Measurements from ENCODE around the gene KPNB1. TPM values are rescaled to one million over a fixed set of nuclear protein-coding genes. Genes with fewer than 3 reads are reported as not detected.
A peak's percentile ranks its signal among the peaks of the same experiment; 100 is the strongest.

Gene KPNB1
- total RNA-seq, 2 experiments from 2014 or later, result 475 to 488 TPM

- H3K4me1 Mint-ChIP-seq (ENCODE audit: low read depth), result peaks cover 5% of the 10 kb centered on the region
- no peaks in the 10 kb centered on the region for H3K27me3 Mint-ChIP-seq
- CTCF ChIA-PET, result no interaction called here
- no peak overlapping the region for H3K4me3 Mint-ChIP-seq
- H3K9me3 Mint-ChIP-seq, result no peaks in the 10 kb centered on the region
- no peak for DNase-seq
- intact Hi-C loops (cut with micrococcal nuclease), result no loop called here
- H3K36me3 Mint-ChIP-seq, result peaks cover 2% of the 10 kb centered on the region
- H3K27ac Mint-ChIP-seq, result no peak overlapping the region
- POLR2A ChIA-PET, result no interaction called here
Observed at GRCh38 chr17:47640076-47640475, 9.6 kb upstream of the KPNB1 start.

DNA sequence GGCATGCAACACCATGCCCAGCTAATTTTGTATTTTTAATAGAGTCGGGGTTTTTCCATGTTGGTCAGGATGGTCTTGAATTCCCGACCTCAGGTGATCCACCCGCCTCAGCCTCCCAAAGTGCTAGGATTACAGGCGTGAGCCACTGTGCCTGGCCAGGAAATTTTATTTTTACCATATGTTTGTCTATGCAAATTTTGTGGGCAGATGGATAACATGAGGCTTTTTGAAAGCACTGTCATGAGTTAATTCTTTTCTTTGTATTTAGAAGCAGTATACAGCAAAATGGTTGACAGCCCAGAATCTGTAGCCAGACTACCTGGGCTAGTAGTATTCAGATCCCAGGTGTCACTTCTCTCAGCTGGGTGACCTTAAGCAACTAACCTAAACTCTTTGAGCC is 8.5 kb upstream of the KPNB1 start:
- Mint-ChIP-seq H3K27ac (no peak overlapping the region), H3K4me3 (no peak overlapping the region), H3K4me1 (ENCODE audit: low read depth) (peaks cover 5% of the 10 kb centered on the region), H3K27me3 (no peaks in the 10 kb centered on the region), H3K36me3 (peaks cover 2% of the 10 kb centered on the region), H3K9me3 (no peaks in the 10 kb centered on the region)
- ChIA-PET POLR2A (no interaction called here), CTCF (no interaction called here)
- intact Hi-C loops (cut with micrococcal nuclease), result no loop called here
- DNase-seq, result no peak

GRCh38 chr17:47643116-47643515 is 6.6 kb upstream of the KPNB1 start:
- ChIA-PET CTCF (interaction anchor here (2.5 kb wide), 1 partner anchor 27 kb away, joined by 11 read pairs; no protein-coding TSS in a partner anchor), POLR2A (interaction anchor here (0.6 to 0.7 kb wide), 2 partner anchors 9 to 39 kb away, joined by 3 to 7 read pairs; no protein-coding TSS in a partner anchor)
- Mint-ChIP-seq H3K4me1 (ENCODE audit: low read depth) (peaks cover 9% of the 10 kb centered on the region), H3K4me3 (no peak overlapping the region), H3K27me3 (no peaks in the 10 kb centered on the region), H3K9me3 (no peaks in the 10 kb centered on the region), H3K27ac (no peak overlapping the region), H3K36me3 (peaks cover 2% of the 10 kb centered on the region)
- intact Hi-C loops (cut with micrococcal nuclease), result no loop called here
- DNase-seq, result no peak

- no peak overlapping the region for H3K4me3 Mint-ChIP-seq
- POLR2A ChIA-PET, result no interaction called here
- intact Hi-C loops (cut with micrococcal nuclease), result no loop called here
- H3K27ac Mint-ChIP-seq, result no peak overlapping the region
- H3K36me3 Mint-ChIP-seq, result peaks cover 2% of the 10 kb centered on the region
- H3K9me3 Mint-ChIP-seq, result no peaks in the 10 kb centered on the region
- H3K27me3 Mint-ChIP-seq, result no peaks in the 10 kb centered on the region
- no peak for DNase-seq
- H3K4me1 Mint-ChIP-seq (ENCODE audit: low read depth), result peaks cover 14% of the 10 kb centered on the region
- CTCF ChIA-PET, result interaction anchor here (1.2 to 2.5 kb wide), 2 partner anchors 13 to 29 kb away, joined by 5 to 11 read pairs; no protein-coding TSS in a partner anchor
Observed at GRCh38 chr17:47644324-47644723, 5.4 kb upstream of the KPNB1 start.

DNA sequence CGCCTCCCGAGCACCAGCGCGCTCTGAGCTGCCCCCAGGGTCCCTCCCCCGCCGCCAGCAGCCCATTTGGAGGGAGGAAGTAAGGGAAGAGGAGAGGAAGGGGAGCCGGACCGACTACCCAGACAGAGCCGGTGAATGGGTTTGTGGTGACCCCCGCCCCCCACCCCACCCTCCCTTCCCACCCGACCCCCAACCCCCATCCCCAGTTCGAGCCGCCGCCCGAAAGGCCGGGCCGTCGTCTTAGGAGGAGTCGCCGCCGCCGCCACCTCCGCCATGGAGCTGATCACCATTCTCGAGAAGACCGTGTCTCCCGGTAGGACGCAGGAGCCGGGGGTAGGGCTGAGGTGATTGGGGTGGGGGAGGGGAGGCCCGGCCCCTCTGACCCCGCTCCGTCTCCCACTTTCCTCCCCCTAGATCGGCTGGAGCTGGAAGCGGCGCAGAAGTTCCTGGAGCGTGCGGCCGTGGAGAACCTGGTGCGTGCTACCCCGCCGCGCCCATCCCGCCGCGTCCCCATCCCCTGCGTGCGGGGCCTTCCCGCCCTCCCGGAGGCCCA is 329 bp downstream of the KPNB1 start:
- Mint-ChIP-seq H3K27me3 (no peaks in the 10 kb centered on the region), H3K4me1 (ENCODE audit: low read depth) (peaks cover 51% of the 10 kb centered on the region), H3K4me3 (peak overlapping the region; percentile 92), H3K9me3 (no peaks in the 10 kb centered on the region), H3K27ac (peak overlapping the region; percentile 98), H3K36me3 (peaks cover 43% of the 10 kb centered on the region)
- intact Hi-C loops (cut with micrococcal nuclease), result loop anchor here (1.0 to 5.0 kb wide), 9 partner anchors 10 to 320 kb away; partner anchors contain the start of gene TBKBP1
- ChIA-PET POLR2A (interaction anchor here (0.6 to 5.1 kb wide), 18 partner anchors 9 to 245 kb away, joined by 3 to 31 read pairs (median 4); partner anchors contain the start of gene TBX21), CTCF (interaction anchor here (1.0 to 2.3 kb wide), 7 partner anchors 14 to 140 kb away, joined by 3 to 17 read pairs (median 6); partner anchors contain the start of gene TBX21)
- DNase-seq, result no peak

DNA sequence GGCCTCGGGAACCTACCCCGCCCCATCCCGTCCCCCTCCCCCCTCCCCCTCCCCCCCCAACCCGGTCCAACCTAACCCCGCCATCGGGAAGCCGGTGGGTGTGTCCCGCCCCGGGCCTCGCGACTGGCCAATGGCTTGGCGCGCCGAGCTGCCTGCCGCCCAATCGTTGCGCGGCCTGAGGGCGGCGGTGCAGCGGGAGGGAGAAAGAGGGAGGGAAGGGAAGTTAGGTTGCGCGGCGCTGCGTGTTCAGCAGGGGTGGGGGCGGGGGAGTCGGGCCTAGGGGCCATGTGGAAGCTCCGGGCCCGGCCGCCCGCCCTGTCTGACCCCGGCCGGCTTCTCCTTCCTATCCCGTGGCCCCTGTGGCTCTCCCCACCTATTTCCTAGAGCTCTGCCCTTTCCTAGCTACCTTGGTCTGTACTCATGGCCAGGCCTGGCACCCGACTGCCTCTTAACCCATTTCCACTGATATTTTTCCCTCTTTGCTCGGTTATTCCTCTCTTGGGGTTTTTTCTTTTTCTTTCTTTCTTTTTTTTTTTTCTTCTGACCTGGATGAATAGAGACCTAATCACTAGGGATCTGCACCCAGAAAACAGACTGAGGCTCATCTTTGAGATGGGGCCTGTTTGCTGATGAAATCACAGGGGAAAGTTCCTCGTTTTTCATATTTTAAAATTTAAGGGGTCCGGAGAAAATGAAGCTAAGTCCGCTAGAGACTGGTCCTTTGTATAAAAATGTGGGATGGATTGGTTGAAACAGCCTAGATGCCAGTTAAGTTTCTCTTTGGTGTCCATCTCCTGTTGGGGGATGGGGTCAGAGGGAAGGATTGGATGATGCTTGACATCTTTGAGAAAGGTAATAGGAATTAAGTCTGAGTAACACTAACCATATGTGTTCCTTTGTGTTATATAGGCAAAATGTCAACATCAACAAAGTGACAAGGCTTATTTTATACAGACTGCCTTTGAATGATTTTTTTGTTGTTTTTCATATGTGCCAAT is 1.1 kb downstream of the KPNB1 start:
- H3K27ac Mint-ChIP-seq, result peak overlapping the region; percentile 98
- H3K27me3 Mint-ChIP-seq, result no peaks in the 10 kb centered on the region
- H3K36me3 Mint-ChIP-seq, result peaks cover 51% of the 10 kb centered on the region
- peaks cover 59% of the 10 kb centered on the region for H3K4me1 Mint-ChIP-seq (ENCODE audit: low read depth)
- H3K9me3 Mint-ChIP-seq, result no peaks in the 10 kb centered on the region
- DNase-seq, result peak; percentile 97
- ChIA-PET CTCF (interaction anchor here (0.7 to 2.3 kb wide), 5 partner anchors 13 to 82 kb away, joined by 3 to 17 read pairs (median 3); partner anchors contain the start of gene TBX21), POLR2A (interaction anchor here (0.8 to 5.1 kb wide), 12 partner anchors 8 to 158 kb away, joined by 3 to 31 read pairs (median 6); partner anchors contain the start of gene TBX21)
- intact Hi-C loops (cut with micrococcal nuclease), result no loop called here
- peak overlapping the region; percentile 85 for H3K4me3 Mint-ChIP-seq

- H3K27ac Mint-ChIP-seq, result peak overlapping the region; percentile 98
- no peak for DNase-seq
- H3K9me3 Mint-ChIP-seq, result no peaks in the 10 kb centered on the region
- peak overlapping the region; percentile 85 for H3K4me3 Mint-ChIP-seq
- intact Hi-C loops (cut with micrococcal nuclease), result no loop called here
- H3K4me1 Mint-ChIP-seq (ENCODE audit: low read depth), result peaks cover 68% of the 10 kb centered on the region
- H3K36me3 Mint-ChIP-seq, result peaks cover 58% of the 10 kb centered on the region
- ChIA-PET POLR2A (interaction anchor here (0.6 to 5.1 kb wide), 5 partner anchors 9 to 83 kb away, joined by 3 to 31 read pairs (median 9); partner anchors contain the start of gene TBX21), CTCF (interaction anchor here (1.0 to 4.8 kb wide), 3 partner anchors 12 to 81 kb away, joined by 3 to 38 read pairs (median 5); partner anchors contain the start of gene TBX21)
- no peaks in the 10 kb centered on the region for H3K27me3 Mint-ChIP-seq
Observed at GRCh38 chr17:47651704-47652103, 2.0 kb downstream of the KPNB1 start.

DNA sequence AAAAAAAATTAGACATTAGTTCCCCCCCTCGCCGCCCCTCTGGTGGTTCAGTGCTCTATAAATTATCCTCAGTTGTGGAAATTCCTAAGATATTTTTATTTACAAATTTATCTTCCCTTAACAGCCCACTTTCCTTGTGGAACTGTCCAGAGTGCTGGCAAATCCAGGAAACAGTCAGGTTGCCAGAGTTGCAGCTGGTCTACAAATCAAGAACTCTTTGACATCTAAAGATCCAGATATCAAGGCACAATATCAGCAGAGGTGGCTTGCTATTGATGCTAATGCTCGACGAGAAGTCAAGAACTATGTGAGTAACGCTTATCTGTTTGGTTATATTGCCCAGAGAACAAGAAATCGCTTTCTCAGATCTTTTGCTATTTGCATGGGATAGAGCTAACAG is 2.9 kb downstream of the KPNB1 start:
- POLR2A ChIA-PET, result interaction anchor here (5.1 kb wide), 1 partner anchor 12 kb away, joined by 31 read pairs; no protein-coding TSS in a partner anchor
- H3K4me1 Mint-ChIP-seq (ENCODE audit: low read depth), result peaks cover 71% of the 10 kb centered on the region
- CTCF ChIA-PET, result interaction anchor here (2.0 to 4.8 kb wide), 2 partner anchors 12 to 80 kb away, joined by 5 to 38 read pairs; partner anchors contain the start of gene TBX21
- H3K27ac Mint-ChIP-seq, result peak overlapping the region; percentile 71
- peaks cover 66% of the 10 kb centered on the region for H3K36me3 Mint-ChIP-seq
- H3K4me3 Mint-ChIP-seq, result peak overlapping the region; percentile 50
- intact Hi-C loops (cut with micrococcal nuclease), result no loop called here
- no peaks in the 10 kb centered on the region for H3K27me3 Mint-ChIP-seq
- no peak for DNase-seq
- no peaks in the 10 kb centered on the region for H3K9me3 Mint-ChIP-seq

DNA sequence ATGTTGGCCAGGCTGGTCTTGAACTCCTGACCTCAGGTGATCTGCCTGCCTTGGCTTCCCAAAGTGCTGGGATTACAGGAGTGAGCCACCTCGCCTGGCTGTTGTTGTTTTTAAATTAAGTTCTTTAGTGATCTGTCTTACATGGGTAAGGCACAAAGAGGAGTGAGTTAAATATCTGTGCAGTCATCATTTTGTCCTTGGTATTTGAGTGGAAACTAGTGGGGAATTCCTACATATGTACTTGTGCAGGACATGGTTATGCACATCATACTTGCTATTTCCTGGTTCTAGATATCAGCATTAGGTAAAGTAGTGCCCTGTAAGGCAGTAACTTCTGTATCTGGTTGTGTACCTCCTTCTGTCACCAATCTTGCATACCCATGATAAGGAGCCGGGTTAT is 3.7 kb downstream of the KPNB1 start:
- CTCF ChIA-PET, result interaction anchor here (1.1 to 4.8 kb wide), 2 partner anchors 11 to 51 kb away, joined by 3 to 38 read pairs; no protein-coding TSS in a partner anchor

GRCh38 chr17:47654991-47655390 is 5.3 kb downstream of the KPNB1 start:
- intact Hi-C loops (cut with micrococcal nuclease), result no loop called here
- ChIA-PET CTCF (interaction anchor here (0.8 to 4.8 kb wide), 2 partner anchors 9 to 135 kb away, joined by 3 to 38 read pairs; no protein-coding TSS in a partner anchor), POLR2A (interaction anchor here (0.6 to 2.1 kb wide), 3 partner anchors 10 to 19 kb away, joined by 4 to 8 read pairs (median 6); no protein-coding TSS in a partner anchor)
- peaks cover 76% of the 10 kb centered on the region for H3K4me1 Mint-ChIP-seq (ENCODE audit: low read depth)
- DNase-seq, result no peak
- no peaks in the 10 kb centered on the region for H3K27me3 Mint-ChIP-seq
- peak overlapping the region; percentile 74 for H3K27ac Mint-ChIP-seq
- no peaks in the 10 kb centered on the region for H3K9me3 Mint-ChIP-seq
- H3K36me3 Mint-ChIP-seq, result peaks cover 75% of the 10 kb centered on the region
- peak overlapping the region; percentile 27 for H3K4me3 Mint-ChIP-seq

More for the DNA sequence above, 3.7 kb downstream of the KPNB1 start:
- H3K4me1 Mint-ChIP-seq (ENCODE audit: low read depth), result peaks cover 70% of the 10 kb centered on the region
- peak overlapping the region; percentile 48 for H3K4me3 Mint-ChIP-seq
- POLR2A ChIA-PET, result interaction anchor here (1.0 to 5.1 kb wide), 2 partner anchors 11 to 44 kb away, joined by 3 to 31 read pairs; no protein-coding TSS in a partner anchor
- H3K27me3 Mint-ChIP-seq, result no peaks in the 10 kb centered on the region
- peaks cover 68% of the 10 kb centered on the region for H3K36me3 Mint-ChIP-seq
- no peaks in the 10 kb centered on the region for H3K9me3 Mint-ChIP-seq
- intact Hi-C loops (cut with micrococcal nuclease), result no loop called here
- H3K27ac Mint-ChIP-seq, result peak overlapping the region; percentile 77
- DNase-seq, result no peak

GRCh38 chr17:47660064-47660492 is 10.4 kb downstream of the KPNB1 start:
- CTCF ChIA-PET, result interaction anchor here (1.2 kb wide), 1 partner anchor 11 kb away, joined by 3 read pairs; no protein-coding TSS in a partner anchor
- no peaks in the 10 kb centered on the region for H3K27me3 Mint-ChIP-seq
- DNase-seq, result no peak
- peak overlapping the region; percentile 51 for H3K4me3 Mint-ChIP-seq
- POLR2A ChIA-PET, result interaction anchor here (1.0 to 3.9 kb wide), 2 partner anchors 11 to 14 kb away, joined by 3 to 20 read pairs; partner anchors contain the start of gene KPNB1
- intact Hi-C loops (cut with micrococcal nuclease), result loop anchor here (1.0 to 5.0 kb wide), 5 partner anchors 11 to 132 kb away; partner anchors contain the start of gene KPNB1
- H3K9me3 Mint-ChIP-seq, result no peaks in the 10 kb centered on the region
- H3K36me3 Mint-ChIP-seq, result peaks cover 76% of the 10 kb centered on the region
- peak overlapping the region; percentile 86 for H3K27ac Mint-ChIP-seq
- peaks cover 63% of the 10 kb centered on the region for H3K4me1 Mint-ChIP-seq (ENCODE audit: low read depth)
